HepG2 (cell line): ENCODE data around the gene TXNRD2. TPM values are rescaled to one million over a fixed set of nuclear protein-coding genes. Genes with fewer than 3 reads are reported as not detected.

Experiments used
- CBX5 ChIP-seq: sonication (generic); formaldehyde crosslinking; IDR thresholded peaks from 2 replicates; pipeline ENCODE4 v1.4.0; 2020; ENCODE audit warnings: missing genetic modification reagents, borderline replicate concordance
- CENPT ChIP-seq: sonication (generic); formaldehyde crosslinking; IDR thresholded peaks from 2 replicates; pipeline ENCODE4 v1.8.0; 2022; ENCODE audit warnings: low read depth, mild to moderate bottlenecking, moderate library complexity, missing genetic modification reagents
- FOXO4 ChIP-seq: sonication (generic); formaldehyde crosslinking; conservative IDR thresholded peaks from 2 replicates; pipeline ENCODE4 v1.8.1; 2023; ENCODE audit warnings: missing genetic modification reagents
- GZF1 ChIP-seq: sonication (generic); formaldehyde crosslinking; IDR thresholded peaks from 2 replicates; pipeline ENCODE4 v1.5.1; 2020; ENCODE audit warnings: mild to moderate bottlenecking, missing genetic modification reagents
- JUN ChIP-seq: sonication (generic); formaldehyde crosslinking; IDR thresholded peaks from 2 replicates; pipeline ENCODE4 v1.4.0; 2020; ENCODE audit warnings: mild to moderate bottlenecking, missing genetic modification reagents
- MTA1 ChIP-seq: sonication (generic); formaldehyde crosslinking; IDR thresholded peaks from 2 replicates; pipeline ENCODE4 v1.4.0; 2020; ENCODE audit warnings: missing genetic modification reagents, mild to moderate bottlenecking, borderline replicate concordance
- NR2F1 ChIP-seq, 2 experiments: fragments of 450-650 bp in 1 of 2; formaldehyde crosslinking in 1 of 2; IDR thresholded peaks; 2 replicates each; pipeline versions ENCODE4 v1.5.0 to v1.6.1; 2016 to 2020; ENCODE audit warnings: mild to moderate bottlenecking in 1 of 2, missing compliant biosample characterization in 1 of 2, missing genetic modification reagents in 1 of 2, moderate library complexity in 1 of 2
- PHB2 ChIP-seq: fragments of 450-650 bp; IDR thresholded peaks from 2 replicates; pipeline ENCODE4 v1.6.1; 2018; ENCODE audit not compliant: partially characterized antibody
- POLR2G ChIP-seq: fragments of 200-400 bp; formaldehyde crosslinking; IDR thresholded peaks from 2 replicates; pipeline ENCODE4 v1.6.1; 2018; ENCODE audit warnings: mild to moderate bottlenecking, low read depth, low read length, moderate library complexity
- REXO4 ChIP-seq: sonication (generic); formaldehyde crosslinking; IDR thresholded peaks from 2 replicates; pipeline ENCODE4 v1.8.0; 2022; ENCODE audit warnings: missing genetic modification reagents, mild to moderate bottlenecking, borderline replicate concordance
- ZIK1 ChIP-seq: sonication (generic); formaldehyde crosslinking; IDR thresholded peaks from 2 replicates; pipeline ENCODE4 v1.5.0; 2020; ENCODE audit warnings: mild to moderate bottlenecking, low read depth, missing genetic modification reagents, borderline replicate concordance
- ZKSCAN8 ChIP-seq: IDR thresholded peaks from 2 replicates; pipeline ENCODE4 v1.6.1; 2016; ENCODE audit warnings: borderline replicate concordance, missing genetic modification reagents, missing compliant biosample characterization
- ZNF318 ChIP-seq: sonication (generic); formaldehyde crosslinking; IDR thresholded peaks from 2 replicates; pipeline ENCODE4 v1.4.0; 2020; ENCODE audit warnings: mild to moderate bottlenecking, missing genetic modification reagents
- ZNF441 ChIP-seq: sonication (generic); formaldehyde crosslinking; IDR thresholded peaks from 2 replicates; pipeline ENCODE4 v1.7.0; 2021; ENCODE audit warnings: missing genetic modification reagents, borderline replicate concordance
- ZNF512 ChIP-seq: sonication (generic); formaldehyde crosslinking; IDR thresholded peaks from 2 replicates; pipeline ENCODE4 v1.4.0; 2020; ENCODE audit warnings: mild to moderate bottlenecking, missing genetic modification reagents
- ZNF564 ChIP-seq: sonication (generic); formaldehyde crosslinking; IDR thresholded peaks from 2 replicates; pipeline ENCODE4 v1.8.1; 2023; ENCODE audit warnings: mild to moderate bottlenecking, missing genetic modification reagents
- polyA plus RNA-seq, 8 experiments: library from polyadenylated mRNA; depleted of rRNA in 3 of 8; stranded (reverse) in 7 of 8; unstranded in 1 of 8; fragments of >200 nt; fragmentation: Illumina TruSeq in 4 of 8; extraction: Trizol in 4 of 8; gene quantifications; 2 replicates each; pipeline versions ENCODE4 v1.2.1 to v1.2.3, GENCODE V29; 2011 to 2016; ENCODE audit warnings: low read depth in 4 of 8, missing spikeins in 1 of 8, mixed read lengths in 1 of 8; ENCODE audit not compliant: insufficient read depth in 1 of 8
- total RNA-seq, 5 experiments: library from RNA; depleted of rRNA; stranded (reverse); fragments of >200 nt; fragmentation: Illumina TruSeq; extraction: Trizol; gene quantifications; 2 replicates each; pipeline ENCODE4 v1.2.3, GENCODE V29; 2016; ENCODE audit warnings: low read depth in 1 of 5

TXNRD2 gene
- total and polyA plus RNA-seq, 2 of the 13 experiments (the other 11 are each of a cell fraction or from before 2014, with no cell fraction given): 17.5 to 18.6 TPM

GRCh38 chr22:19892257-19892879 is 49.2 kb downstream of the TXNRD2 start (continued):
- TF ChIP-seq NR2F1 (CRISPR knock-in tag; IDR thresholded peaks at IDR 0.05): peak; percentile 95 to 98
- peak; percentile 32; the same call in 1 of the 2 replicates for TF ChIP-seq CBX5
- TF ChIP-seq PHB2: no peak
- no peak for TF ChIP-seq GZF1 (CRISPR knock-in tag)
- TF ChIP-seq ZIK1 (CRISPR knock-in tag): peak; percentile 97
- no peak for TF ChIP-seq CENPT (CRISPR knock-in tag)
- peak; percentile 54; the same call in 1 of the 2 replicates for TF ChIP-seq REXO4 (CRISPR knock-in tag)
- no peak for TF ChIP-seq POLR2G
- peak; percentile 86; the same call in 1 of the 2 replicates for TF ChIP-seq ZKSCAN8
- TF ChIP-seq FOXO4: peak; percentile 97; the same call in 1 of the 2 replicates
- TF ChIP-seq ZNF318 (CRISPR knock-in tag): peak; percentile 88
- TF ChIP-seq ZNF564 (CRISPR knock-in tag): peak; percentile 95; the same call in 1 of the 2 replicates
- no peak for TF ChIP-seq ZNF512
- TF ChIP-seq MTA1 (CRISPR knock-in tag): no peak
- TF ChIP-seq JUN: peak; percentile 58; the same call in 1 of the 2 replicates
- TF ChIP-seq ZNF441 (CRISPR knock-in tag): peak; percentile 96
